ENCODE results near the gene RTRAF. TPM values are rescaled to one million over a fixed set of nuclear protein-coding genes. Genes with fewer than 3 reads are reported as not detected.

Gene RTRAF
- total and polyA plus RNA-seq, 2 of the 8 experiments (the other 6 are each of a cell fraction or from before 2014, with no cell fraction given) = 149 to 359 TPM

- TF ChIP-seq GTF2F1 (IDR thresholded peaks at IDR 0.05; ENCODE audit: borderline replicate concordance, low read depth, low read length) (no peak), HDAC6 (IDR thresholded peaks at IDR 0.05; ENCODE audit: low read depth, low read length) (no peak), TCF12 (IDR thresholded peaks at IDR 0.05; ENCODE audit: low read depth, low read length) (no peak), SRF (IDR thresholded peaks at IDR 0.05; ENCODE audit: low read depth, low read length) (no peak), KDM1A (IDR thresholded peaks at IDR 0.05; ENCODE audit: borderline replicate concordance, low read length) (no peak), GABPA (IDR thresholded peaks at IDR 0.05; ENCODE audit: borderline replicate concordance, insufficient read depth, low read length) (no peak)
Measured at GRCh38 chr14:51993285-51993920, 4.1 kb downstream of the RTRAF start (continued).

Data from H1 (cell line).